Right lobe of liver (tissue), 4 donors: ENCODE measurements around the gene STX2.

Experiments used
- CTCF ChIP-seq, 4 donors: fragments of 200-600 bp in 3 of 4; fragments of 450-650 bp in 1 of 4; IDR thresholded peaks; one replicate each; pipeline versions ENCODE4 v1.5.1 to v1.8.0; 2016 to 2022; ENCODE audit warnings: antibody characterized with exemption in 4 of 4, mild to moderate bottlenecking in 2 of 4
- POLR2A ChIP-seq: fragments of 450-650 bp; IDR thresholded peaks from one replicate; pipeline ENCODE4 v1.6.1; 2017; ENCODE audit warnings: antibody characterized with exemption, mild to moderate bottlenecking
- donor health status: DM: no; HTN: no; CAD: no.
- donor health status: DM: no; HTN: no; CAD: no.
- donor health status: DM: no; HTN: yes; CAD: no.

DNA sequence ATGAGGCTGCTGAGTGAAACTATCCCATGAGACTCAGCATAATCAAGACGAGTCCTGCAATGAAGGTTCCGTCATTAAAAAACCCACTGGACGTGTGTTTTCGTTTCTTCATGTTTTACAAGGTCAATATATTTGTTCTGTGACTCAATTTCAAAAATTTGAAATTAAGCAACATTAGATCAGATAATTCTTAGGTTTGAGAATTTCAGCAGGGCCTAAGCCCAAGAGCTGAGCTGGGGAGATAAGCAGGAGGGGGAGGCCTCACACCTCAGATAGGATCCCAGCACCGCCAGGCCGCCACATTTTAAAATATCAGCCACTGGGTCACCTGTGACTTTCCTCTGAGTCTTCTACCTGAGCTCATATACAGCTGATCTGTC is 13.3 kb downstream of the STX2 start:
- no peak for TF ChIP-seq CTCF (IDR thresholded peaks at IDR 0.05)
- no peak for TF ChIP-seq POLR2A
